GM18502 (cell line): ENCODE data around the gene FASTK.
"Not testable (repeated sequence)": the region's sequence is repeated elsewhere in the genome, so short reads cannot be mapped to it uniquely, and the experiment has no call there.

ENCODE experiments used
- ATAC-seq: cut with Tn5 transposase; IDR thresholded peaks from one replicate; pipeline ENCODE4 v1.9.1; 2021; ENCODE audit warnings: mild to moderate bottlenecking; ENCODE audit not compliant: unreplicated experiment, poor library complexity

FASTK gene

GRCh38 chr7:151032936-151033863 is 47.4 kb downstream of the FASTK start:
- no peak for ATAC-seq

GRCh38 chr7:151031011-151031410 is 49.6 kb downstream of the FASTK start:
- no peak for ATAC-seq

GRCh38 chr7:151028948-151029501 is 51.6 kb downstream of the FASTK start:
- no peak for ATAC-seq

GRCh38 chr7:151028131-151028947 is 52.3 kb downstream of the FASTK start, which contains the start of gene ABCB8:
TSS of gene ABCB8 (plus strand) at chr7:151028450. CDS start at chr7:151028516, 66 bp downstream.
- ATAC-seq: peak; percentile 97

- not testable (repeated sequence) for ATAC-seq
Measured at GRCh38 chr7:151027728-151028130, 52.9 kb downstream of the FASTK start.

- ATAC-seq: not testable (repeated sequence)
Measured at GRCh38 chr7:151026771-151027727, 53.6 kb downstream of the FASTK start.
